Measurements from ENCODE around the gene KCNQ1.
A peak's percentile ranks its signal among the peaks of the same experiment; 100 is the strongest.

Gene KCNQ1

GRCh38 chr11:2524446-2525165 is 79.8 kb downstream of the KCNQ1 start:
- DNase-seq (ENCODE audit: low read depth in 2 of 2), result no peak

- DNase-seq (ENCODE audit: low read depth in 2 of 2), result no peak
Observed at GRCh38 chr11:2525166-2525861, 80.5 kb downstream of the KCNQ1 start.

GRCh38 chr11:2525941-2526807 is 81.4 kb downstream of the KCNQ1 start:
- DNase-seq (ENCODE audit: low read depth in 2 of 2), result no peak

GRCh38 chr11:2526808-2527381 is 82.1 kb downstream of the KCNQ1 start:
- no peak for DNase-seq (ENCODE audit: low read depth in 2 of 2)

- DNase-seq (ENCODE audit: low read depth in 2 of 2), result no peak
Observed at GRCh38 chr11:2527621-2528291, 82.9 kb downstream of the KCNQ1 start.

- no peak for DNase-seq (ENCODE audit: low read depth in 2 of 2)
Observed at GRCh38 chr11:2528301-2529050, 83.7 kb downstream of the KCNQ1 start.

GRCh38 chr11:2529173-2529572 is 84.4 kb downstream of the KCNQ1 start:
- no peak for DNase-seq (ENCODE audit: low read depth in 2 of 2)

GRCh38 chr11:2529636-2530035 is 84.8 kb downstream of the KCNQ1 start:
- no peak for DNase-seq (ENCODE audit: low read depth in 2 of 2)

- no peak for DNase-seq (ENCODE audit: low read depth in 2 of 2)
Observed at GRCh38 chr11:2530131-2530854, 85.5 kb downstream of the KCNQ1 start.

GRCh38 chr11:2530855-2531200 is 86.0 kb downstream of the KCNQ1 start:
- DNase-seq (ENCODE audit: low read depth in 2 of 2), result no peak

GRCh38 chr11:2531277-2531986 is 86.6 kb downstream of the KCNQ1 start:
- peak; percentile 28 to 35 for DNase-seq (ENCODE audit: low read depth in 2 of 2)

- no peak for DNase-seq (ENCODE audit: low read depth in 2 of 2)
Observed at GRCh38 chr11:2531987-2532703, 87.3 kb downstream of the KCNQ1 start.

- peak; percentile 76 to 85 for DNase-seq (ENCODE audit: low read depth in 2 of 2)
Observed at GRCh38 chr11:2532704-2533586, 88.1 kb downstream of the KCNQ1 start.

- peak in 1 of 2 donors; percentile 14 for DNase-seq (ENCODE audit: low read depth in 2 of 2)
Observed at GRCh38 chr11:2533587-2534133, 88.9 kb downstream of the KCNQ1 start.

- no peak for DNase-seq (ENCODE audit: low read depth in 2 of 2)
Observed at GRCh38 chr11:2534134-2534956, 89.5 kb downstream of the KCNQ1 start.

- DNase-seq (ENCODE audit: low read depth in 2 of 2), result no peak
Observed at GRCh38 chr11:2534957-2535672, 90.3 kb downstream of the KCNQ1 start.
